GM12878 (cell line): Measurements from ENCODE around the gene ALG6. TPM values are rescaled to one million over a fixed set of nuclear protein-coding genes. Genes with fewer than 3 reads are reported as not detected.
A peak's percentile ranks its signal among the peaks of the same experiment; 100 is the strongest.

Source experiments
- ATAC-seq: fragments of 200-7000 bp; cut with Tn5 transposase; 3 replicates; pipeline ENCODE4 v1.9.1; 2020; ENCODE audit warnings: mild to moderate bottlenecking, moderate library complexity
- BruUV-seq: library from RNA; stranded (reverse); fragments of 400-500 nt; replicated peaks from 2 replicates; lab custom pipeline; 2021; lab: Mats Ljungman, UMichigan
- CTCF ChIA-PET: fragments of 300-600 bp; sonication (Branson Sonifier 250); formaldehyde crosslinking; extraction: SDS; loops from one replicate; lab custom pipeline; 2021; ENCODE audit warnings: inconsistent platforms; lab: Yijun Ruan, JAX
- POLR2A ChIA-PET: fragments of 350-600 bp; formaldehyde crosslinking; extraction: SDS; loops from one replicate; lab custom pipeline; 2021; ENCODE audit warnings: inconsistent platforms; lab: Charles Lee
- RAD21 ChIA-PET: fragments of 300-600 bp; sonication (Branson Sonifier 250); formaldehyde crosslinking; loops from one replicate; lab custom pipeline; 2023; ENCODE audit warnings: antibody characterized with exemption; ENCODE audit not compliant: unreplicated experiment; lab: Charles Lee
- SMC1A ChIA-PET: fragments of 300-600 bp; sonication (Branson Sonifier 250); formaldehyde crosslinking; loops from one replicate; lab custom pipeline; 2023; ENCODE audit not compliant: unreplicated experiment, uncharacterized antibody; lab: Charles Lee
- DNase-seq: peaks from one replicate; pipeline ENCODE4 v3.0.0-alpha.2; 2011; ENCODE audit warnings: low read depth, low spot score
- FAIRE-seq: peaks from 3 replicates; lab custom pipeline; 2011; peaks lifted over from hg19 to GRCh38; lab: Jason Lieb, UNC
- H2AFZ ChIP-seq: 2 replicates; pipeline ENCODE4 v1.6.0; 2011; ENCODE audit warnings: low read depth, low read length, control low read depth; ENCODE audit not compliant: control insufficient read depth
- H3K27ac ChIP-seq: 2 replicates; pipeline ENCODE4 v1.5.1; 2011; ENCODE audit warnings: control low read depth; ENCODE audit not compliant: control insufficient read depth, insufficient read depth
- H3K27me3 ChIP-seq, 2 experiments: replicated peaks in 1 of 2; 2 replicates each; pipeline versions ENCODE4 v1.6.0 to v1.6.1; 2011; ENCODE audit warnings: low read length in 1 of 2; ENCODE audit not compliant: control insufficient read depth in 2 of 2, insufficient read depth in 2 of 2
- H3K36me3 ChIP-seq, 2 experiments: 2 replicates each; pipeline ENCODE4 v1.5.1; 2011; ENCODE audit warnings: low read length in 1 of 2; ENCODE audit not compliant: control insufficient read depth in 2 of 2, insufficient read depth in 2 of 2
- H3K4me1 ChIP-seq: 2 replicates; pipeline ENCODE4 v1.6.1; 2011; ENCODE audit warnings: mild to moderate bottlenecking, low read length, moderate library complexity, mixed read lengths; ENCODE audit not compliant: control insufficient read depth, insufficient read depth
- H3K4me2 ChIP-seq: 2 replicates; pipeline ENCODE4 v1.6.0; 2011; ENCODE audit warnings: control low read depth; ENCODE audit not compliant: control insufficient read depth, insufficient read depth
- H3K4me3 ChIP-seq: fragments of 200-600 bp; sonication (generic); 2 replicates; pipeline ENCODE4 v1.5.1; 2016
- H3K79me2 ChIP-seq: 2 replicates; pipeline ENCODE4 v1.6.0; 2011; ENCODE audit warnings: low read length; ENCODE audit not compliant: control insufficient read depth, insufficient read depth
- H3K9ac ChIP-seq: 2 replicates; pipeline ENCODE4 v1.8.0; 2011; ENCODE audit warnings: low read length, control low read depth, mixed read lengths; ENCODE audit not compliant: control insufficient read depth, insufficient read depth
- H3K9me3 ChIP-seq: replicated peaks from 3 replicates; pipeline ENCODE4 v1.5.1; 2011; ENCODE audit warnings: mild to moderate bottlenecking, low read length; ENCODE audit not compliant: control insufficient read depth, insufficient read depth
- H4K20me1 ChIP-seq: 2 replicates; pipeline ENCODE4 v1.6.0; 2011; ENCODE audit not compliant: control insufficient read depth, insufficient read depth
- MTA3 ChIP-seq: IDR thresholded peaks from 2 replicates; pipeline ENCODE4 v1.6.1; 2012; ENCODE audit warnings: low read length, inconsistent platforms, borderline replicate concordance
- NR2C2 ChIP-seq: IDR thresholded peaks from 2 replicates; pipeline ENCODE4 v1.6.1; 2011; ENCODE audit warnings: borderline replicate concordance, low read depth; ENCODE audit not compliant: control insufficient read depth, insufficient read length
- RB1 ChIP-seq: fragments of 450-650 bp; formaldehyde crosslinking; IDR thresholded peaks from 2 replicates; pipeline ENCODE4 v1.6.1; 2017; ENCODE audit warnings: mild to moderate bottlenecking, borderline replicate concordance
- RELA ChIP-seq: fragments of 450-650 bp; IDR thresholded peaks from 2 replicates; pipeline ENCODE4 v1.8.0; 2014; ENCODE audit warnings: borderline replicate concordance; ENCODE audit not compliant: partially characterized antibody
- SUZ12 ChIP-seq: fragments of 200-600 bp; sonication (generic); IDR thresholded peaks from one replicate; pipeline ENCODE4 v1.6.1; 2018; ENCODE audit warnings: antibody characterized with exemption, mild to moderate bottlenecking; ENCODE audit not compliant: unreplicated experiment
- YY1 ChIP-seq: IDR thresholded peaks from 2 replicates; pipeline ENCODE4 v1.6.1; 2011; ENCODE audit warnings: low read depth, mild to moderate bottlenecking, low read length
- WGBS: methylation state at CpG from one replicate; pipeline ENCODE4 v1.1.6; 2016; ENCODE audit warnings: low lambda C conversion rate; ENCODE audit not compliant: insufficient replicate concordance, insufficient coverage; ENCODE audit errors: missing lambda C conversion rate; 5-methylcytosine and 5-hydroxymethylcytosine counted together
- in situ Hi-C: fragments of 300-500 bp; cut with MboI; formaldehyde crosslinking; loops from 9 replicates; pipeline ENCODE4 v1.14.3; 2018; ENCODE audit warnings: mixed read lengths
- intact Hi-C: fragments of 100-400 bp; cut with micrococcal nuclease; formaldehyde crosslinking; loops from one replicate; pipeline ENCODE4 v1.14.2; 2022; ENCODE audit not compliant: unreplicated experiment
- polyA plus RNA-seq, 11 experiments: library from polyadenylated mRNA; depleted of rRNA in 4 of 11; unstranded in 6 of 11; stranded (reverse) in 5 of 11; fragments of >200 nt; fragmentation: Nextera tagmentation in 4 of 11; fragmentation: Illumina TruSeq in 1 of 11; extraction: Ambion mirVana in 4 of 11; extraction: Trizol in 1 of 11; gene quantifications; 1 replicate in 1 of 11; 2 replicates in 10 of 11; pipeline versions ENCODE4 v1.2.1 to v1.2.3, GENCODE V29; 2011 to 2016; ENCODE audit warnings: inconsistent platforms in 2 of 11, missing spikeins in 2 of 11, low read depth in 1 of 11
- total RNA-seq, 4 experiments: library from RNA; depleted of rRNA in 3 of 4; stranded (reverse); fragments of >200 nt in 3 of 4; fragmentation: Illumina TruSeq in 1 of 4; extraction: Trizol in 1 of 4; gene quantifications; 2 replicates each; pipeline versions ENCODE4 v1.2.1 to v1.2.3, GENCODE V29; 2013 to 2021
- TF ChIP-seq, protein P1 (sequence below): IDR thresholded peaks from 2 replicates; pipeline ENCODE4 v1.6.1; 2012; ENCODE audit warnings: low read length, inconsistent platforms

ALG6 gene
- total and polyA plus RNA-seq, 10 of the 15 experiments (the other 5 are each of a cell fraction or from before 2014, with no cell fraction given) = 13.8 to 28.5 (median 17.1) TPM

DNA sequence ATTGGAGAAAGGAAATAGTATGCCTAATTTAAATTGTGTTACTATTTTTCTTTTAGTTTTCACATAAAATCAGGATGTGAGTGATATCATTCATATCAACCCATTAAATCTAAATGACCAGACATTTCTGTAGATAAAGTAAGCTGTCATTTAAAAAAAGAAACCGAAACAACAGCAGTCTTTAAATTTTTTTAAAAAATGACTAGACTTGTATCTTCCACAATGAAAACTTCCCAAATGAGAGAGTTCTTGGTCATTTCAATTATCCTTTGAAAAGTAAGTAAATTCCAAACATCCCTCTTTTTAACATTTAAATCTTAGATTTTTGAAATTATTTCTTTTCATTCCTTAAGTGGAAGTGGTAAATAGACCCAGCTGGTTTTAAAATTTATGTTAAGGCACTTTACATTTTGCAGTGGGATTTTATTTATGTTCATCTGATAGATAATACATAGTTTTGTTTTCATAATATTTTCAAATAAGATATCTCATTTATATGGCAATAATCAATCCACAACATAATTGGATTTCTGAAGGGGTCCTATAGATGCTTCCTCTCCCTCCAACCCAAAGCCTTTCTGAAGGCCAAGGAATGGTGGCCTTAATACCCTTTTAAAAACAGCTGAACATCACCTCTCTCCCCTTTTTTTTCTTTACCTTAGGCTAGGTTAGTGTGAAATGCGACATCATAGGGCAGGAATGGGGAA is 42.0 kb upstream of the ALG6 start (continued):
- TF ChIP-seq RB1 (no peak), MTA3 (no peak), YY1 (no peak), RELA (no peak)
- TF ChIP-seq, protein P1, sequence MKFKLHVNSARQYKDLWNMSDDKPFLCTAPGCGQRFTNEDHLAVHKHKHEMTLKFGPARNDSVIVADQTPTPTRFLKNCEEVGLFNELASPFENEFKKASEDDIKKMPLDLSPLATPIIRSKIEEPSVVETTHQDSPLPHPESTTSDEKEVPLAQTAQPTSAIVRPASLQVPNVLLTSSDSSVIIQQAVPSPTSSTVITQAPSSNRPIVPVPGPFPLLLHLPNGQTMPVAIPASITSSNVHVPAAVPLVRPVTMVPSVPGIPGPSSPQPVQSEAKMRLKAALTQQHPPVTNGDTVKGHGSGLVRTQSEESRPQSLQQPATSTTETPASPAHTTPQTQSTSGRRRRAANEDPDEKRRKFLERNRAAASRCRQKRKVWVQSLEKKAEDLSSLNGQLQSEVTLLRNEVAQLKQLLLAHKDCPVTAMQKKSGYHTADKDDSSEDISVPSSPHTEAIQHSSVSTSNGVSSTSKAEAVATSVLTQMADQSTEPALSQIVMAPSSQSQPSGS = no peak

DNA sequence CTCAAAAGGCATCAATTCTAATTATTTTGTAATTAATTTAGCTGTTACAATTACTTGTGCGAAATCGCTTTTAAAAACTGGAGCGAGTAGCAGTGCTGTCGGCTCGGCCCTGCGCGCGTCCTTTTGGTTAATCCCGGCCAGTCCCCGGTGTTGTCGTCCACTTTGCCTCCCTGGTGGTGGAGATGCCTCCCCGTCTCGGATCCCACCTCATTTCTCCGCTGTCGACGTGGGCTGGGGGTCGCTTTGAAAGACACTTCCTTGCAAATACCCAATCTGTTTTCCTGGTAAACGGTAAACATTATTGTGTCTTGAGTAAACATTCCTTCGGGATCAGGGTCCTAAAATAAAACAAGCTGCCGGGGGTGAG is 41.3 kb upstream of the ALG6 start:
- no peaks in the 10 kb centered on the region for H3K36me3 ChIP-seq
- SMC1A ChIA-PET = interaction anchor here (0.7 to 1.5 kb wide), 4 partner anchors 110 to 466 kb away, joined by 3 to 5 read pairs (median 3); no protein-coding TSS in a partner anchor
- H2AFZ ChIP-seq = no peak overlapping the region
- DNase-seq = no peak
- no peak for ATAC-seq
- H3K9me3 ChIP-seq = peaks cover 1% of the 10 kb centered on the region; the same call in 1 of the 3 replicates
- no peak overlapping the region for H3K4me2 ChIP-seq
- H3K79me2 ChIP-seq = no peaks in the 10 kb centered on the region
- no peak for FAIRE-seq
- POLR2A ChIA-PET = no interaction called here
- no peak overlapping the region for H3K27ac ChIP-seq
- H3K9ac ChIP-seq = no peak overlapping the region
- no TSS peak for BruUV-seq
- no peaks in the 10 kb centered on the region for H4K20me1 ChIP-seq
- H3K4me3 ChIP-seq = no peak overlapping the region
- TF ChIP-seq NR2C2 (no peak), SUZ12 (peak; percentile 20)
- no peaks in the 10 kb centered on the region; the same call in 1 of the 2 replicates for H3K4me1 ChIP-seq
- 50% methylated on average over 20 of the region's 20 CpGs for WGBS
- intact Hi-C loops (no loop called here), in situ Hi-C loops (no loop called here)
- RAD21 ChIA-PET = interaction anchor here (1.3 to 2.1 kb wide), 2 partner anchors 34 to 212 kb away, joined by 3 to 8 read pairs; no protein-coding TSS in a partner anchor
- CTCF ChIA-PET = interaction anchor here (1.0 to 4.7 kb wide), 10 partner anchors 8 to 212 kb away, joined by 3 to 26 read pairs (median 4); no protein-coding TSS in a partner anchor
- peaks cover 14 to 54% of the 10 kb centered on the region in 2 experiments for H3K27me3 ChIP-seq
